ENCODE measurements around the gene ZNF649.
A peak's percentile ranks its signal among the peaks of the same experiment; 100 is the strongest.

The ZNF649 gene

DNA sequence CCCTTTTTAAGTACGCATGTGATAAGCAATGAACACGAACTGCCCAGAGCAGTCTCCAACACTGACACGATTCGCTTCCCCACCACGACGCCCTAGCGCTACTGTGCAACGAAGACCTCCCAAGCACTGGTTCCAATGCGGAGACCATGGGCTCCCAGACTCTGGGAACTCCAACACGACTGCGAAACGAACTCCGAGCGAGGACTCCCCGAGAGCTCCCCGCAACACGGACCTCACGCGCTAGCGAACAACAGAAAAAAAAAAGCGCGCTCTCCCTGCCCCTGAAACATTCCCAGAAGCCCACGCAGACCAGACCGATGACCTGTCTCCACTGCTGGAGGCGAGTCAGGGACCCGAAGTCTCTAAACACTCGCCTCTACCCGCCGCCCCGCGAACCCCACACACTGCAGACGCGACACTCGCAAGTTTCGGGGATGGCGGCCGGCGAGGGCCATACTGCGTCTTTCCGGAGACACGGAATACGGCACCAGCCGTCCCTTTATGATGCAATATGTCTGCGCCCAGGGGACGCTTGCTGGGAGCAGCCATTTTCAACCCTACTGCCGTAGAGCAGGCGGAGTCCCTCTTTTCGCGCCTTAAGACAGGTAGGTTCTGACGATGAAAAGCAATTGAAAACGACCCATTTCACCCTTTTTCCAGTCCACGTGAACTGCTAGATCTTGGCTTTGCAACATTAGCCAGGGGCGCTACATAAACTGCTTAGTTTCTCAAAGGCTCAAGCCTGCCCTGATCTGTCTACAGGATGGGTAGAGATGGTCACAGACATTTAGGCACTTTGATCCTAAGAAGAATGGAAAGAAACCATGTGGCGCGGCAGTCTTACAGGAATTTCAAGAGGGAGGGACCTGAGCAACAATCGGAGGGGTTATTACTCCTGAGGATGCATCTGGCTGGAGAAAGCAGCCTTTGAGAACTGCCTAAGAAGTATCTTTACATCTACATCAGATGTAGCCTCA, 17.0 kb downstream of the ZNF649 start, which contains the start of gene ZNF577:
ZNF577 (minus strand) TSS at position 430 of the 977 bp plus-strand sequence. CDS start 7,569 bp downstream, outside the sequence.
- peak; percentile 89 for DNase-seq (ENCODE audit: low spot score)

DNA sequence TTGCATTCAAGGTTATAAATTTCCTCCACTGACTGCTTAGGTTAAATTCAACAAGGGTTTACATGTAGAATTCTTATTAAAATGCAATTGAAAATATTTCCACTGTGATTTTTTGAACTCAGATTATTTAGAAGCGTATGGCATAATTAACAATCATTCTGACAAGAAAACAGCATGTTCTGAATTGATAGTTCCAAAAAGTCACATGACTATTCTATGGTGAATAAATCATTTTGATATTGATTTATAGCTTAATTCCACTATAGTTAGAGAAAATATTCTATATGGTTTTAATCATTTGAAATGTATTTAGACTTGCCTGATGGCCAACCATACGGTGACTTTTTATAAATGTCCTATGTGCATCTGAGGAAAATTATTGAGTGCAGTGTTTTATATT, 20.1 kb downstream of the ZNF649 start:
- DNase-seq (ENCODE audit: low spot score), result no peak

DNA sequence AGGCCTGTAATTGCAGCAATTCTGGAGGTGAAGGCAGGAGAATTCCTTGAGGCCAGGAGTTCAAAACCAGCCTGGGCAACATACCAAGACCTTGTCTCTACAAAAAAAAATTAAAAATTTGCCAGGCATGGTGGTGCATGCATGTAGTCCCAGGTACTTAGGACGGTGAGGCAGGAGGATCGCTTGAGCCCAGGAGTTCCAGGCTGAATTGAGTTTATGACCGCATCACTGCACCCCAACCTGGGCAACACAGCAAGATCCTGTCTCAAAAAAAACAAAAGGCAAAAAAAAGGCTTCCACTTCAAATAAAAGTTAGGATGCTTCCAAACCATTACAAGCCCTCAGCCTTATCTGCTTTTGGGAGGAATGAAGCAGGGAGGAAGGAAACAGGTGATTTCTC, 22.3 kb downstream of the ZNF649 start:
- no peak for DNase-seq (ENCODE audit: low spot score)

DNA sequence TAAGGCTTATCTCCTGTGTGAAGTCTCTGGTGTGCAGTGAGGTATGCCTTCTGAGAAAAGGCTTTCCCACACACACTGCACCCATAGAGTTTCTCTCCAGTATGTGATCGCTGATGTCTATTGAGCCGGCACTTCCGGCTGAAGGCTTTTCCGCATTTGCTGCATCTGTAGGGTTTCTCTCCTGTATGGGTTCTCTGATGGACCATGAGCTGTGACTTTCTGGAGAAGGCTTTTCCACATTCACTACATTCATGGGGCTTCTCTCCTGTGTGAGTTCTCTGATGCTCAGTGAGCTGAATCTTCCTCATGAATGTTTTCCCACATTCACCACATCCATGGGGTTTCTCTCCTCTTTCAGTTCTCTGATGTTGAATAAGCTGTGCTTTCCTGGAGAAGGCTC, 31.7 kb downstream of the ZNF649 start:
- DNase-seq (ENCODE audit: low spot score), result no peak

DNA sequence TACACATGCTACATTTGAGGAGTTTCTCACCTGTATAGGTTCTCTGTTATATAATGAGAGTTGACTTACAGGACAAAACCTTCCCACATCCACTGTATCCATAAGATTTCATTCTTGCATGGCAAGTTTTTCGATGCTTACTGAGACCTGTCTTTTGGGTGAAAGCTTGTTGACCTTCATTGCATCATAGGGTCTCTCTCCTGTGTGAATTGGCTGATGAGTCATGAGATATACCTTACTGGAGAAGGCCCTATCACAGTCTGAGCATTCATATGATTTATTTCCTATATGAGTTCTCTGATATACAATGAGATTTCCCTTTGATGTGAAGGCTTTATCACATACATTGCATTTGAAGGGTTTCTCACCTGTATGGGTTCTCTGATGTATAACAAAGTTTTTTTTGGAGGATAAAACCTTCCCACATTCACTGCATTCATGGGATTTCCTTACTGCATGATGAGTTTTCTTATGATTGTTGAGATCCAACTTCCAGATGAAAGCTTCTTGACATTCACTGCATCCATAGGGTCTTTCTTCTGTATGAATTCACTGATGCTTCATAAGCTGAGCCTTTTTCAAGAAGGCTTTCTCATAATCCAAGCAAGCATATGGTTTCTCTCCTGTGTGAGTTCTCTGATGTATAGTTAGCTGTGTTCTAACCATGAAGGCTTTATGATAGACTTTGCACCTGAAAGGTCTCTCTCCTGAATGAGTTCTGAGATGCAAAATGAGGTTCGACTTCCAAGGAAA, 42.8 kb downstream of the ZNF649 start:
- DNase-seq (ENCODE audit: low spot score), result no peak
